GM19351 (cell line): ENCODE data around the gene EIF4B.
"Not testable (repeated sequence)": the region's sequence is repeated elsewhere in the genome, so short reads cannot be mapped to it uniquely, and the experiment has no call there.

Experiments
- ATAC-seq: cut with Tn5 transposase; IDR thresholded peaks from one replicate; pipeline ENCODE4 v1.9.1; 2021; ENCODE audit warnings: mild to moderate bottlenecking, moderate library complexity; ENCODE audit not compliant: unreplicated experiment

Gene EIF4B, protein sequence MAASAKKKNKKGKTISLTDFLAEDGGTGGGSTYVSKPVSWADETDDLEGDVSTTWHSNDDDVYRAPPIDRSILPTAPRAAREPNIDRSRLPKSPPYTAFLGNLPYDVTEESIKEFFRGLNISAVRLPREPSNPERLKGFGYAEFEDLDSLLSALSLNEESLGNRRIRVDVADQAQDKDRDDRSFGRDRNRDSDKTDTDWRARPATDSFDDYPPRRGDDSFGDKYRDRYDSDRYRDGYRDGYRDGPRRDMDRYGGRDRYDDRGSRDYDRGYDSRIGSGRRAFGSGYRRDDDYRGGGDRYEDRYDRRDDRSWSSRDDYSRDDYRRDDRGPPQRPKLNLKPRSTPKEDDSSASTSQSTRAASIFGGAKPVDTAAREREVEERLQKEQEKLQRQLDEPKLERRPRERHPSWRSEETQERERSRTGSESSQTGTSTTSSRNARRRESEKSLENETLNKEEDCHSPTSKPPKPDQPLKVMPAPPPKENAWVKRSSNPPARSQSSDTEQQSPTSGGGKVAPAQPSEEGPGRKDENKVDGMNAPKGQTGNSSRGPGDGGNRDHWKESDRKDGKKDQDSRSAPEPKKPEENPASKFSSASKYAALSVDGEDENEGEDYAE

GRCh38 chr12:53005986-53006809 is at the start of gene EIF4B:
TSS of gene EIF4B (plus strand) at chr12:53006456. CDS start at chr12:53006484, 28 bp downstream.
- ATAC-seq = peak; percentile 93

GRCh38 chr12:52956987-52957386 is 49.3 kb upstream of the EIF4B start:
- no peak for ATAC-seq

GRCh38 chr12:52964556-52965336 is 41.5 kb upstream of the EIF4B start:
- ATAC-seq = no peak

- ATAC-seq = no peak
Observed at GRCh38 chr12:52965337-52965731, 40.9 kb upstream of the EIF4B start.

DNA sequence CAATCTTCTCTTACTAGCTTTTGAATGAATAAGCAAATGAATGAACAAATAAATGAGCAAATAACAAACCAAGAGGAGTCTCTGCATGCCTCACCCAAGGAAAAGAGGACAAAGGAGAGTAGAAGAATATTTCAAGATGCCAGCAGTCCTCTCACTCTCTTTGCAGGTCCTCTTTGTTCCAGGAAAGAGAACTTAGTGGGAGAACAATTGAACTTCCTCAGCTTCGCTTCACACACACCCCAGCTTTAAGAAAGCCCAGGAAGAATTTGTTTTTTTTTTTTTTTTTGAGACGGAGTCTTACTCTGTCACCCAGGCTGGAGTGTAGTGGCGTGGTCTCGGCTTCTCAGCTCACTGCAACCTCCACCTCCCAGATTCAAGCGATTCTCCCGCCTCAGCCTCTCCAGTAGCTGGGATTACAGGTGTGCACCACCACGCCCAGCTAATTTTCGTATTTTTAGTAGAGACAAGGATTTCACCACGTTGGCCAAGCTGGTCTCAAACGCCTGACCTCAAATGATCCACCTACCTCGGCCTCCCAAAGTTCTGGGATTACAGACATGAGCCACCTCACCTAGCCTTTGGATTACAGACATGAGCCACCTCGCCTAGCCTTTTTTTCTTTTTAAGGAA is 37.0 kb upstream of the EIF4B start:
- no peak for ATAC-seq

- ATAC-seq = no peak
Observed at GRCh38 chr12:52969828-52970569, 36.3 kb upstream of the EIF4B start.

DNA sequence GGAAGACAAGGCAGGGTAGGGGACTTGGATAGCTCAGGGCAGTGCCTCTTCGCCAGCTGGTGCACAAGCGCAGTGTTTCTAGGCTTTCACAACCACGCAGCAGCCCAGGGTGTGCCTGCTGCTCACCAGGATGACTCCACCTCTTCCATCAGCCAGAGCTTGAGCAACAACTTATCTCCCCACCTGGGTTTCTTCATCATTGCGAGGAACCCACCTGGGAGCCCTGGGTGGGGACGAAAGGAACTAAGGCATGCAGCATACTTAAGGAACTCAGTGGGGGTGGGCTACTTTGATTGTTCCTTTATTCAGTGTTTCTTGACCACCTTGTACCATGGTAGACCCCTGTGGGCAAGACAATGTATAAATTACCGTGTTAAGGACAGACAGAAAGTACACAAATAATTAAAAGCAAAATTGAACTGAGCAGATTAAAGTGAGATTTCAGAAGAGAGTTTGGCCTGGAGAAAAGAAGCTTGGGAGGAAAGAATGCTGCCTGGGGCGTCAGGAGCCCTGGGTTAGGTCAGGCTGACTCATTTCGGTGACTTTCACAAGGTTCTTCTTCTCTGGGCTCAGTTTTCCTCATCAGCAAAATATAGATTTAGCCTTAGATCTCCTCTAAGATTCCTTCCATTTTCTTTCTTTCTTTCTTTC is 34.5 kb upstream of the EIF4B start:
- no peak for ATAC-seq

DNA sequence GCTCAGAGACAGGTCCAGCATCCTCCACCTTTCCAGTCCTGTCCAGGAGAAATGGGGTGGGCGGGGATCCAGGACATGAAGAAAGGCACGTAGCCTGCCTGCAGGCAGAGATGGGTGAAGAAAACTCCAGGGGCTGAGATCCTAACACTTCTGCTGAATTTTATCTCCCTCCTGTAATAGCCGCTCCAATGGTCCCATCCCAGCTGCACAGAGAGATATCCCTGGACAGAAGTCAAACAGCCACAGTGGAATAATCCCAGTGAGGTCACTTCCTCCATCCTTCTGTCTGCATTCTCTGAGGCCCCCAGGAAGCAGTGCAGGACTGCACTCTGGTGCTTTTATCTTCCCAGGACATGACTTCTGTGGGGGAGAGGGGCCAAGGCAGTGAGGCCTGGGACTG is 31.1 kb upstream of the EIF4B start:
- no peak for ATAC-seq

GRCh38 chr12:52975820-52976573 is 30.3 kb upstream of the EIF4B start:
- no peak for ATAC-seq

GRCh38 chr12:52976574-52977071 is 29.6 kb upstream of the EIF4B start:
- no peak for ATAC-seq

DNA sequence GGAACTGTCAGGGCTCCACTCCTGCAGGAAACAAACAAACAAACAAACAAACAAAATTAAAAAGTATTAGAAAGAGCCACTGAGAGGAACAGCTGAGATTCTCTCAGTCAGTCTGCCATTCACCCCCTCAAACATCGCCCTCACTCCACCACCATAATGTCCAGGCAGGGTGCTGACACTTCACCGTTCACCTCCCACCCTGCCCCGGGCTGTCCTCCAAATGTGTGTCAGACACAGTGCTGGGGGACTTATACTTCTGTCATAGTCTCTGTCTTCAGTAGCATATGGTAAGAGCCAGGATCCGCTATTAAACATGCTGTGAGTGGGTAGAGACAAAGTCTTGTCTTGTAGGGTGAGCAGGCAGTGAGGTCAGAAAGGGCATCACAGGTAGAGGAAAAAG is 29.1 kb upstream of the EIF4B start:
- ATAC-seq = no peak

DNA sequence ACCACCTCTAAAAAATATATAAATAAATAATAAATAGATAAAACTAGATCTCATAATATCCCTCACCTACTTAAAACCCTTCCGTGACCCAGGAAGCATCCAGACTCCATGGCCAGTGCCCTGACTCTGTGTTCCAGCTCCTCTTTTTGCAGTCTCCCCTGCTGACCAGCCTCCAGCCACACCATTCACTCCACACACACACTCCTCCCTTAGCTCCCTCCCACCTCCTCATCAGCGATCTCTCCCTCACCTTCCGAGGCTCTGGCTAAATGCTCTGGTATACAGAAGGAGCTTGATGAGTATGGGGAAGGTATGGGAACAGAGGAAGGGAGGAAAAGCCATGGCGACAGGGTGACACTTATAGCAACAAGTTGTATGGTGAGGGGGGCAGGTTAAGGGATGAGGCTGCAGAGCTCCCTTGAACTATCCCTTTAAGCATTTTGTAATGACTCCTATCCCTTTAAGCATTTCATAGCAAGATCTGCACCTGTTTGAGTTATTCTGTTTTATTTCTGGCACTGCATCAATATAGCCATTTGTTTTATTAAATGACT is 26.1 kb upstream of the EIF4B start:
- no peak for ATAC-seq

GRCh38 chr12:52980650-52981423 is 25.4 kb upstream of the EIF4B start:
- peak; percentile 69 for ATAC-seq

DNA sequence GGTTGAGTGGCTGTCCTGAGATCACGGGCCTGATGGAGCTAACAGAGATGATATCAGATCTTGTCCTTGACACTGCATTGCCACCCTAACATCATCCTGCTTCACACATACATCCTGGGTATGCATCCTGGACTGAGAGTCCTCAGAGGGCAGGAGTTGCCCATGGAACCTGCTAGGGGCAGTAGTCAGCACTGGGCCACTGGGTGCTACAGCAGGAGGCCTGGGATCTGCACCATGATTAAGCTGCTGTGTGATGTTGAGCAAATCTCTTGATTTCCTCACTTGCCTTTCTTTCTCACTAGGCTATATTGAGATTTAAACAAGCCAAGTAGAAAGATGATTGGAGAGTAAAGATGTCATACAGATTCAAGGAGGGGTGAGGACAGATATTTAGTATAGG is 22.1 kb upstream of the EIF4B start:
- ATAC-seq = no peak

DNA sequence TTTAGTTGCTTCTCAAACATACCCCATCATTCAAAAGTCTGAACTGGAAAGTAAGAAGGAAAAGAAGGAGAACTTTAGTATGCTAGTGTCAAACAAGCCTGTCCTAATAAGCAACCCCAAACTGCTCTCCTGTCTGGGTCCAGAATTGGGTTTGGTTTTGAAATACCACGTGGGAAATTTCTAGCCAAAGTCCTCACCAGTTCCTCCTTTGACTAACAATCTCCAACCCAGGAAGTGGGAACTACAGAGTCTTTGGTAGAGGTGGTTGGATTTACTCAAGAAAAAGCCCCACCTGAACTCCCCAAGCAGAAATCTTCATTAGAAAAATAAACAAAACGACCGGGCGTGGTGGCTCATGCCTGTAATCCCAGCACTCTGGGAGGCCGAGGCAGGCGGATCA is 17.4 kb upstream of the EIF4B start:
- no peak for ATAC-seq

DNA sequence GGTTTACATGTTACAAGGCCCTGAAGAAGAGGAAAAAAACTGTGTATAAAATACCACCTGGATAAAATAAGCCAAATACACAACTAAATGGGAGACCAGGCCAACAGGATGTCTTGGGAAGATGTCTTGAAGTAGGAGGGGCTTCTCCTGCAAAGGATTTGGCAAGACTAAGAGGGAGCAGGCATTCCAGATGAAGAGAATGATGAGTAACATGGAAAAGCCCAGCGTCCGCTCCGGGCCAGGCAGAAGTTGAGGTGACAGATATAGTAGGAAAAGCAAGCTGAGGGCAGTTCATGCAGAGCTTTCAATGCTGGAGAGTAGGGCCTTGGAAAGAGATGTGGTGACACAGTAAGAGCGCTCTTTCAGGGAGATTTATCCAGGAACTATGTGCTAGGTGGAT is 16.1 kb upstream of the EIF4B start:
- no peak for ATAC-seq

DNA sequence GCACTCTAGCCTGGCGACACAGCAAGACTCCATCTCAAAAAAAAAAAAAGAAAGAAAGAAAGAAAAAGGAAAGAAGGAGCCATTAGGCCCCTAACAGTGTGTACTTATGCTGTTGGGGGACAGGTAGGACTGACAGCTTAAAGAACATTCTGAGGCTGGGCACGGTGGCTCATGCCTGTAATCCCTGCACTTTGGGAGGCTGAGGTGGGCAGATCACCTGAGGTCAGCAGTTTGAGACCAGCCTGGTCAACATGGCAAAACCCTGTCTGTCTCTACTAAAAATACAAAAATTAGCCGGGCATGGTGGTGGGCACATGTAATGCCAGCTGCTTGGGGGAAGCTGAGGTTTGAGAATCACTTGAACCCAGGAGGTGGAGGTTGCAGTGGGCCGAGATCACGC is 14.0 kb upstream of the EIF4B start:
- not testable (repeated sequence) for ATAC-seq
